ENCODE data around the gene BTG4.

BTG4 gene

DNA sequence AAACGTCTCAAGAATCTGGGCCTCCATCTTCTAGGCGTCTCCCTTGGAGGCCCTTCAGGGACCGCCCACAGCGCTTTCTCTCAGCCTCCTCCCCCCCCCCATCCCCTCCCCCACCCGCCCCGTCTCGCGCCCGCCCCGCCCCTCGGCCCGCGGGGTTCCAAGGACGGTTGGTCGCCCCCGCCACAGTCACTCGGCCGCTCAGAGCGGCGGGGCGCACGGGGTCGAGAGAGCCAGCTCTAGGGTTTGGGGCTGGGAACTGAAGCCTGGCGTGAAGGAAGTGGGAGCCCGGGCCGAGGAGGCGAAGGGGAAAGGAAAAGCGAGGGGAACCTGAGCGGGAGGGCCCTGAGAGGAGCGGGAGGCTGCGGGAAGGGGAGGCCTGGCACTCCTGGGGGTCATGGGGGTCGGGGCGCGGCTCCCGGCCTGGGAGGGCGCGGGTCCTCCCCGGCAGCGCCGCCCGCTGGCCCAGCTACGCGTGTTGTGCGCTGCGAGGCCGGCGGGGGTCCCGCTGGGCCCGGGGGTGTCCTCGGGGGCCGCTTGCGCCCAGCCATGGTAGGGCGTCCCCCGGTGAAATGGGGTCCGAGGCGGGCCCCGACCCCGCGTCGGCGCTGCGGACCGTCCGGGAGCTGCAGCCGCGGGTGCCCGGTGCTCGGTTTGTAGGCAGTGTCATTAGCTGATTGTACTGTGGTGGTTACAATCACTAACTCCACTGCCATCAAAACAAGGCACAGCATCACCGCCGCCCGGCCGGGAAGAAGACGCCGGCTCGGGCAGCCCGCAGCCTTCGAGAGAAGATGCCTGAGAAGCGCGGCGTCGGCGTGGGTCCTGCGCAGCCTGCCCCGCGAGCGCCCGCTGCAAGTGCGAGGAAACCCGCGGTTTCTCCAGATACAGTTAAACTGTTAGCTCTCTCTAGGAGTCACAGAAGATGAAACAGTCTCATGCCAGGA, at the start of gene BTG4:
Gene BTG4, minus strand, starts transcription at position 91 of the 944 bp plus-strand sequence. CDS start 13,610 bp downstream, outside the sequence.
- Histone ChIP-seq H3K27ac (ENCODE audit: low read depth, low read length) (peak within 1 kb of the TSS; percentile 19; the same call in 1 of the 2 replicates), H3K4me1 (ENCODE audit: control insufficient read depth, insufficient read depth, low read length, unreplicated experiment) (peaks cover 5% of the 10 kb centered on the region), H3K27me3 (ENCODE audit: insufficient read depth, low read length) (no peaks in the 10 kb centered on the region), H3K36me3 (ENCODE audit: insufficient read depth, low read length) (no peaks in the 10 kb centered on the region), H3K4me3 (ENCODE audit: low read depth, low read length) (peak within 1 kb of the TSS; percentile 86), H3K79me2 (ENCODE audit: control insufficient read depth, insufficient read depth, low read length, unreplicated experiment) (no peaks in the 10 kb centered on the region), H2AFZ (ENCODE audit: low read length, unreplicated experiment) (peak within 1 kb of the TSS; percentile 64)

DNA sequence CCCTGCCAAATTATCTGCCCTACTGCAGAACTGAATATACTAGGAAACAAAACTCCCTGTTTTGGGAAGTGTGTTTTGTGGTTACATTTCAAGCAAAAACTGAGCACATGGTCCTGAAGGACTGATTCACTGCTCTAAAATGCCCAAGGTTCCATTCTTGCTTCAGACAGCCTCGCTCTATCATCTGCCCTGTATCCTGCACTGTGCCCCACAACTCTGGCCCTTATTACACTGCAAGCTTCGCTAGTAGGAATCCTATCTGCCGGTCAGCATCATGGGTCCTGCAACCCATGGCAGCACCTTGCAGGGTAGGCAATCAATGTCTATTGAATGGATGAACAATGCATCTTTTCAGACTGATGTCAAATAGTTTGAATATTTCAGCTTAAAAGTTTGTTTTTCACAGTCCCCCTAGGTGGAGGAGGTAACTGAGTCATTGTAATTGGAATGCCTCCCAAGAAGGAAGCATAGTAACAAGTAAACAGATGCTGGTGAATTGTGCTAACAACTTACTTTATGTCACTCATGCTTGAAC, 49.7 kb upstream of the BTG4 start:
- Histone ChIP-seq H3K36me3 (ENCODE audit: insufficient read depth, low read length) (peaks cover 13% of the 10 kb centered on the region; the same call in 1 of the 2 replicates), H3K27ac (ENCODE audit: low read depth, low read length) (peak overlapping the region; percentile 88), H3K27me3 (ENCODE audit: insufficient read depth, low read length) (no peaks in the 10 kb centered on the region), H3K4me3 (ENCODE audit: low read depth, low read length) (peak overlapping the region; percentile 6; the same call in 1 of the 2 replicates), H3K79me2 (ENCODE audit: control insufficient read depth, insufficient read depth, low read length, unreplicated experiment) (no peaks in the 10 kb centered on the region), H3K4me1 (ENCODE audit: control insufficient read depth, insufficient read depth, low read length, unreplicated experiment) (peaks cover 41% of the 10 kb centered on the region), H2AFZ (ENCODE audit: low read length, unreplicated experiment) (no peak overlapping the region)

DNA sequence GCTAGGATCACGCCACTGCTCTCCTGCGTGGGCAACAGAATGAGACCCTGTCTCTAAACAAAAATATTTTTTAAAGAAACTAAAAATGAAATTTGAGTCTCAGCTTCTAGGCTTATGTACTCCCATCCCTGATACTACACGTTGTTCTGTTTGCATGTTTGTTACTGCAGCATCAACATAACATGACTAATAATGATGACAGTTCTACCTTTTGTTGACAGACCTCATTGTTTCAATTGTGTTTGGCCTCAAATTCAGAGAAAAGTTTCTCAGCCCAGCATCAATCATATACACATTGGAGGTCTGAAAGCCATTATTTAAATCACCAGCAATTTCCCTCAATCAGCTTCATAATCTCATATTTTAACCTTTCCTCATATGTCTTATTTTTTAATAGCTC, 49.1 kb upstream of the BTG4 start:
- Histone ChIP-seq H3K4me1 (ENCODE audit: control insufficient read depth, insufficient read depth, low read length, unreplicated experiment) (peaks cover 46% of the 10 kb centered on the region), H2AFZ (ENCODE audit: low read length, unreplicated experiment) (no peak overlapping the region), H3K4me3 (ENCODE audit: low read depth, low read length) (peak overlapping the region; percentile 6; the same call in 1 of the 2 replicates), H3K36me3 (ENCODE audit: insufficient read depth, low read length) (peaks cover 19% of the 10 kb centered on the region), H3K27ac (ENCODE audit: low read depth, low read length) (peak overlapping the region; percentile 88), H3K79me2 (ENCODE audit: control insufficient read depth, insufficient read depth, low read length, unreplicated experiment) (no peaks in the 10 kb centered on the region), H3K27me3 (ENCODE audit: insufficient read depth, low read length) (no peaks in the 10 kb centered on the region)

DNA sequence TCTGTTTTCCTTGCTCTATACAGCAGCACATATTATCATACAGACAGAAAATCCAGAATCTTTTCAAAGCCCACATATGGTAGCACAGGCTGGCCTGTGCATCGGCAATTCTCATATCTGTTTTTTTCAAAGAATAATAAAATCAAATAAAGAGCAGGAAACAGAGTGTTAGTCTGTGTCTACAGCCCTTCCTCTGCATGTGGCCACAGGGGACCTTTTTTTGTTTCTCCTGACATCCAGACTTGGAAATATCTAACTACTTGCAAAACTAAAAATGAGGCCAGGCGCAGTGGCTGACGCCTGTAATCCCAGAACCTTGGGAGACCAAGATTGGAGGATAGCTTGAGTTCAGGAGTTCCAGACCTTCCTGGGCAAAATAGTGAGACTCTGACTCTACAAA, 48.6 kb upstream of the BTG4 start:
- H3K4me1 ChIP-seq (ENCODE audit: control insufficient read depth, insufficient read depth, low read length, unreplicated experiment): peaks cover 51% of the 10 kb centered on the region
- H3K27ac ChIP-seq (ENCODE audit: low read depth, low read length): peak overlapping the region; percentile 88
- peaks cover 24% of the 10 kb centered on the region for H3K36me3 ChIP-seq (ENCODE audit: insufficient read depth, low read length)
- H2AFZ ChIP-seq (ENCODE audit: low read length, unreplicated experiment): no peak overlapping the region
- no peaks in the 10 kb centered on the region for H3K79me2 ChIP-seq (ENCODE audit: control insufficient read depth, insufficient read depth, low read length, unreplicated experiment)
- H3K27me3 ChIP-seq (ENCODE audit: insufficient read depth, low read length): no peaks in the 10 kb centered on the region
- H3K4me3 ChIP-seq (ENCODE audit: low read depth, low read length): no peak overlapping the region

DNA sequence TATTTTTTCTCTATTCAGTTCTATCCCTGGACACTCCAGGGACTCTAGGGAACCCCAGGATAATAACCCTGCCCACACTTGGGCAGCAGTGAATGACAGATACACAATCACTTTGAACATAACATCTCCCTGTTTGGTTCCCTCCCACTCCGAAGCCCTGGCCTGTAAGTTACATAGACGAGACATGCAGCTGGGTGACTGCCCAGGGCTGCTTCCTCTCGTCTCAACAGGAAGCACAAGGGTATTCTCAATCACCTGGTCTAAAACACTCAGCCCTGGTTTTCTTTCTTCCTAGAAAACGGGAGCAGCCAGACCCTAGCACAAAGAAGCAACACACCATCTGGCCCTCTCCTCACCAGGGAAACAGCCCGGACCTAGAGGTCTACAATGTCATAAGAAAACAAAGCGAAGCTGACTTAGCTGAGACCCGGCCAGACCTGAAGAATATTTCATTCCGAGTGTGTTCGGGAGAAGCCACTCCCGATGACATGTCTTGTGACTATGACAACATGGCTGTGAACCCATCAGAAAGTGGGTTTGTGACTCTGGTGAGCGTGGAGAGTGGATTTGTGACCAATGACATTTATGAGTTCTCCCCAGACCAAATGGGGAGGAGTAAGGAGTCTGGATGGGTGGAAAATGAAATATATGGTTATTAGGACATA, 47.7 kb upstream of the BTG4 start:
- Histone ChIP-seq H3K36me3 (ENCODE audit: insufficient read depth, low read length) (peaks cover 33% of the 10 kb centered on the region), H3K27ac (ENCODE audit: low read depth, low read length) (peak overlapping the region; percentile 88), H3K4me1 (ENCODE audit: control insufficient read depth, insufficient read depth, low read length, unreplicated experiment) (peaks cover 56% of the 10 kb centered on the region), H3K27me3 (ENCODE audit: insufficient read depth, low read length) (no peaks in the 10 kb centered on the region), H2AFZ (ENCODE audit: low read length, unreplicated experiment) (no peak overlapping the region), H3K79me2 (ENCODE audit: control insufficient read depth, insufficient read depth, low read length, unreplicated experiment) (no peaks in the 10 kb centered on the region), H3K4me3 (ENCODE audit: low read depth, low read length) (no peak overlapping the region)

DNA sequence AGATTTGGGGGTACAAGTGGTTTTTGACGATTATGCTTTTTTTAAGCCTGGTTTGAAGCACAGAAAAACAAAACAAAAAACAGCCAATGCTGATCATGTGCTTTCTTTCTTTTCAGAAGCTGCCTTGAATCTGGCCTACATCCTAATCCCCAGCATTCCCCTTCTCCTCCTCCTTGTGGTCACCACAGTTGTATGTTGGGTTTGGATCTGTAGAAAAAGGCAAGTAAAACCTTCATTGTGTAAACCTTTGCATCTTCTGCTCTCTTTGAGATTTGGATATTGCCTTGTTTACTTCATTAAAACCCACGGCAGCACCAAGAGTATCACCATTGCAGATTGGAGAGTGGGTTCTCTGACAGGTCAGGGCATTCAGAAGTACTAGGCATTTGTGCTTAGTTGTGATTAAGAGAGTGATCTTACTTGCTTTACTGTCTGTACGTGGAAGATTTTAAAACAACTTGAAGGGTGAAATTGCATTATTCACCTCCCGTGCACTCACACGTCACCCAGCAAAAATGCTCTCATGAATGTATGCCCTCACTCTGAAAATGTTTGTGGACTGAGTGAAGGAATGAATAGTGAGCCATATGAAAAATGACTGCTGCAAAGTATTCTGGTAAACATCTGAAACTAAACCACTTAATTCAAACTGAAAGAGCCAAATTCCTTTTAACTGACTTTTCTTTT, 45.4 kb upstream of the BTG4 start:
- Histone ChIP-seq H3K4me3 (ENCODE audit: low read depth, low read length) (peak overlapping the region; percentile 21; the same call in 1 of the 2 replicates), H3K27ac (ENCODE audit: low read depth, low read length) (peak overlapping the region; percentile 96), H3K4me1 (ENCODE audit: control insufficient read depth, insufficient read depth, low read length, unreplicated experiment) (peaks cover 69% of the 10 kb centered on the region), H3K79me2 (ENCODE audit: control insufficient read depth, insufficient read depth, low read length, unreplicated experiment) (no peaks in the 10 kb centered on the region), H3K27me3 (ENCODE audit: insufficient read depth, low read length) (no peaks in the 10 kb centered on the region), H2AFZ (ENCODE audit: low read length, unreplicated experiment) (peak overlapping the region; percentile 8), H3K36me3 (ENCODE audit: insufficient read depth, low read length) (peaks cover 39% of the 10 kb centered on the region)

DNA sequence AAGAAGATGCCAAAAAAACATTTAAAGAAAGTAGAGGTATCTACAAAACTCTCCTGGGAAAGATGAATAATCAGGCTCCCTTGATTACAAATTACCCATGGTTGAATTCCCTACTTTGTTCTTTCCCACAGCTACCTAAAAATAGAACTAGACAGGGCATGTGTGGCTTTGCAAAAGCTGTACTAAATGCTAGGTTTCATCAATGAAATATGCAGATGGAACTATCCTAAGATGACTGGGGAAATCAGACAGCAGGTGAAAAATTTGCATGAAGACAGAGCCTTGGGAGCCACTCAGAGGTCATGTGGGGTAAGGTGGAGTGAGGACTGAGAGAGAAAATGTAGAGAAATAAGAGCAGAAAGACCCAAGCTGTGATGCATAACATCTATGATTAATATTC, 43.1 kb upstream of the BTG4 start:
- Histone ChIP-seq H3K4me3 (ENCODE audit: low read depth, low read length) (no peak overlapping the region; the same call in 1 of the 2 replicates), H3K27me3 (ENCODE audit: insufficient read depth, low read length) (no peaks in the 10 kb centered on the region), H3K4me1 (ENCODE audit: control insufficient read depth, insufficient read depth, low read length, unreplicated experiment) (peaks cover 46% of the 10 kb centered on the region), H3K27ac (ENCODE audit: low read depth, low read length) (peak overlapping the region; percentile 96), H2AFZ (ENCODE audit: low read length, unreplicated experiment) (no peak overlapping the region), H3K79me2 (ENCODE audit: control insufficient read depth, insufficient read depth, low read length, unreplicated experiment) (no peaks in the 10 kb centered on the region), H3K36me3 (ENCODE audit: insufficient read depth, low read length) (peaks cover 35% of the 10 kb centered on the region)

DNA sequence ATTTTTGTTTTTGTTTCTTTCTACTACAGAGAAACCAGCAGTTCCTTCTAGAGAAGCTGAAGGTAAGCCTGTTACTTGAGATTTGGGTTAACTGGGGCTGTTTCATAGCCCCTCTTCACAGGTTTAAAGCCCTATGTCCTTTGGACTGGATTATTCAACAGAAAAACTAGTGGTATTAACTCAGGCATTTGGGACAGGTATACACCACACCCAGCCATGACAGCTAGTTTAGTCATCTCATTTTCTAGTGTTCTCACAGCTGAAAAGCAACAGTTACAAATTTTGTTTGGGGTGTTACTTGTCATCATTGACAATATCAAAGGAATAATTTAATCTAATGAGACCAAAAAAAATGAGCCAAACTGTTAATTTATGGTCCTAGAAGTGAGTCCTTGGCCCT, 42.3 kb upstream of the BTG4 start:
- peak overlapping the region; percentile 25; the same call in 1 of the 2 replicates for H3K4me3 ChIP-seq (ENCODE audit: low read depth, low read length)
- no peaks in the 10 kb centered on the region for H3K79me2 ChIP-seq (ENCODE audit: control insufficient read depth, insufficient read depth, low read length, unreplicated experiment)
- H3K4me1 ChIP-seq (ENCODE audit: control insufficient read depth, insufficient read depth, low read length, unreplicated experiment): peaks cover 42% of the 10 kb centered on the region
- no peak overlapping the region for H2AFZ ChIP-seq (ENCODE audit: low read length, unreplicated experiment)
- H3K36me3 ChIP-seq (ENCODE audit: insufficient read depth, low read length): peaks cover 32% of the 10 kb centered on the region
- H3K27ac ChIP-seq (ENCODE audit: low read depth, low read length): peak overlapping the region; percentile 96
- H3K27me3 ChIP-seq (ENCODE audit: insufficient read depth, low read length): no peaks in the 10 kb centered on the region

DNA sequence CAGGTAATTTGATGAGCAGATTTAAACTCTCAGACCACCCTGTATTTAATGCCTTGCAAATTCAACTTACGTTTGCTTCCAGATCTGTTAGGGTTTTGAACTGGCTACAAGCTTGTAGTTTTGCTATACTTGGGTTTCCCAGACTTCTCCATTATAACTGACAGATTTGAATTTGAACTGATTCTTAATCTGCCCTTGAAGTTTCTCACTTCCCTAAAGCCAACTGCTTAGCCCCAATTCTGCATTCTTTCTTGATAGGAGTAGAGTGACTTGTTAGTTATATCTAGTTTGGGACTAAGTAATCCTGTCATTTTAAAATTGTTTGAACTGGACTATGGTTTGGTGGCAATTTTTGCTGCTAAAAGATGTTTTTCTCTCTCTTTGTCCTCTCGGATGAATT, 38.1 kb upstream of the BTG4 start:
- peaks cover 33% of the 10 kb centered on the region for H3K36me3 ChIP-seq (ENCODE audit: insufficient read depth, low read length)
- peaks cover 17% of the 10 kb centered on the region for H3K4me1 ChIP-seq (ENCODE audit: control insufficient read depth, insufficient read depth, low read length, unreplicated experiment)

DNA sequence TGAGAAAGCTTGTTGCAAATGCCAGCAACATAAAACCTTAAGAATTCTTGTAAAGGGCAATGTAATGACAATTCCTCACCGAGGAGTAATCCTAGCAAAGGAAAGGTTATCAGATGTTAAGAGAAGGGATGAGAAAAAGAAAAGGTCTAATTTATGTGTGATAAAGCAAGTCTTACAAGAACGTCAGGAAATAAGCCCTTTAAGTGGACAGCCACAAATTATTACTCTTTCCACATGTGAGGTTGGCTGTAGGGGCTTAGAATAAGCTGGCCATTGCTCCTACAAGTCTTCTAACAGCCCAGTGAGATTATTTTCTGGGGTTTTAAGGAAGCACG, 37.6 kb upstream of the BTG4 start:
- H2AFZ ChIP-seq (ENCODE audit: low read length, unreplicated experiment): no peak overlapping the region
- no peak overlapping the region for H3K4me3 ChIP-seq (ENCODE audit: low read depth, low read length)
- H3K27ac ChIP-seq (ENCODE audit: low read depth, low read length): no peak overlapping the region
- no peaks in the 10 kb centered on the region for H3K27me3 ChIP-seq (ENCODE audit: insufficient read depth, low read length)
- H3K36me3 ChIP-seq (ENCODE audit: insufficient read depth, low read length): peaks cover 32% of the 10 kb centered on the region
- no peaks in the 10 kb centered on the region for H3K79me2 ChIP-seq (ENCODE audit: control insufficient read depth, insufficient read depth, low read length, unreplicated experiment)
- peaks cover 13% of the 10 kb centered on the region for H3K4me1 ChIP-seq (ENCODE audit: control insufficient read depth, insufficient read depth, low read length, unreplicated experiment)

More for the DNA sequence above, 38.1 kb upstream of the BTG4 start:
- H3K27ac ChIP-seq (ENCODE audit: low read depth, low read length): no peak overlapping the region
- no peak overlapping the region for H2AFZ ChIP-seq (ENCODE audit: low read length, unreplicated experiment)
- no peaks in the 10 kb centered on the region for H3K79me2 ChIP-seq (ENCODE audit: control insufficient read depth, insufficient read depth, low read length, unreplicated experiment)
- no peaks in the 10 kb centered on the region for H3K27me3 ChIP-seq (ENCODE audit: insufficient read depth, low read length)
- no peak overlapping the region for H3K4me3 ChIP-seq (ENCODE audit: low read depth, low read length)
